Astrocyte (in vitro differentiated cells and primary cell): ENCODE data around the gene PARK7.

ENCODE experiments used
- EZH2 ChIP-seq: IDR thresholded peaks from 2 replicates; pipeline ENCODE4 v1.6.1; 2012; ENCODE audit warnings: mild to moderate bottlenecking, low read length, inconsistent platforms; ENCODE audit not compliant: insufficient read depth
- TF ChIP-seq, protein P1 (sequence below): IDR thresholded peaks from 2 replicates; pipeline ENCODE4 v1.5.1; 2011; ENCODE audit warnings: low read depth, mild to moderate bottlenecking, inconsistent platforms, low read length, moderate library complexity; ENCODE audit not compliant: insufficient read depth

DNA sequence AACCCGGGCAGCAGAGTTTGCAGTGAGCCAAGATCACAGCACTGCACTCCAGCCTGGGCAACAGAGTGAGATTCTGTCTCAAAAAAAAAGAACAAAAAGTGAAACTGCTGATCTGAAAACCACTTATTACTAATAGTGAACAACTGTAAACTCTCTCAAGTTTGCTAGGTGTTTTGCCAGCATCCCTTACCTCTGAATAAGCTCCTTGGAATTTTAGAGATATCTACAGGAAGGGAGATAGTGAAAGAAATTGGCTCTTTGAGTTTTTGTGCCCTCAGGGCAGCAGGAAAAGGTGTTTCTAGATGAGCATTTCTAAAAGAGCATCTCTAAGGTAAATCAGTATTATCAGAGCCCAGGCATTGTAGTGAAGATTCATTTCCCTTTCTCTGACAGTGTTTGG lies 27.1 kb downstream of the PARK7 start:
- TF ChIP-seq, protein P1, sequence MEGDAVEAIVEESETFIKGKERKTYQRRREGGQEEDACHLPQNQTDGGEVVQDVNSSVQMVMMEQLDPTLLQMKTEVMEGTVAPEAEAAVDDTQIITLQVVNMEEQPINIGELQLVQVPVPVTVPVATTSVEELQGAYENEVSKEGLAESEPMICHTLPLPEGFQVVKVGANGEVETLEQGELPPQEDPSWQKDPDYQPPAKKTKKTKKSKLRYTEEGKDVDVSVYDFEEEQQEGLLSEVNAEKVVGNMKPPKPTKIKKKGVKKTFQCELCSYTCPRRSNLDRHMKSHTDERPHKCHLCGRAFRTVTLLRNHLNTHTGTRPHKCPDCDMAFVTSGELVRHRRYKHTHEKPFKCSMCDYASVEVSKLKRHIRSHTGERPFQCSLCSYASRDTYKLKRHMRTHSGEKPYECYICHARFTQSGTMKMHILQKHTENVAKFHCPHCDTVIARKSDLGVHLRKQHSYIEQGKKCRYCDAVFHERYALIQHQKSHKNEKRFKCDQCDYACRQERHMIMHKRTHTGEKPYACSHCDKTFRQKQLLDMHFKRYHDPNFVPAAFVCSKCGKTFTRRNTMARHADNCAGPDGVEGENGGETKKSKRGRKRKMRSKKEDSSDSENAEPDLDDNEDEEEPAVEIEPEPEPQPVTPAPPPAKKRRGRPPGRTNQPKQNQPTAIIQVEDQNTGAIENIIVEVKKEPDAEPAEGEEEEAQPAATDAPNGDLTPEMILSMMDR = no peak
- TF ChIP-seq EZH2 = no peak
